GM18907 (cell line): ENCODE results near the gene SIRT5.

Source experiments
- ATAC-seq: cut with Tn5 transposase; IDR thresholded peaks from one replicate; pipeline ENCODE4 v1.9.1; 2021; ENCODE audit warnings: mild to moderate bottlenecking, moderate library complexity; ENCODE audit not compliant: unreplicated experiment

The SIRT5 gene

GRCh38 chr6:13629459-13630116 is 55.2 kb downstream of the SIRT5 start:
- no peak for ATAC-seq

- no peak for ATAC-seq
These were observed 56.1 kb downstream of the SIRT5 start for GRCh38 chr6:13630499-13630898.

- ATAC-seq, result no peak
These were observed 58.9 kb downstream of the SIRT5 start for GRCh38 chr6:13633343-13633742.

GRCh38 chr6:13635948-13636658 is 61.7 kb downstream of the SIRT5 start:
- no peak for ATAC-seq

- ATAC-seq, result no peak
These were observed 63.6 kb downstream of the SIRT5 start for GRCh38 chr6:13638014-13638413.

GRCh38 chr6:13638626-13639025 is 64.2 kb downstream of the SIRT5 start:
- ATAC-seq, result no peak

- no peak for ATAC-seq
These were observed 66.9 kb downstream of the SIRT5 start for GRCh38 chr6:13641315-13641714.

- ATAC-seq, result no peak
These were observed 68.7 kb downstream of the SIRT5 start for GRCh38 chr6:13643125-13643524.

GRCh38 chr6:13648850-13649249 is 74.4 kb downstream of the SIRT5 start:
- no peak for ATAC-seq

GRCh38 chr6:13649393-13649792 is 75.0 kb downstream of the SIRT5 start:
- no peak for ATAC-seq

- ATAC-seq, result no peak
These were observed 78.9 kb downstream of the SIRT5 start for GRCh38 chr6:13653296-13653695.

- no peak for ATAC-seq
These were observed 80.1 kb downstream of the SIRT5 start for GRCh38 chr6:13654496-13654895.

- ATAC-seq, result no peak
These were observed 81.3 kb downstream of the SIRT5 start for GRCh38 chr6:13655700-13656099.

GRCh38 chr6:13660273-13660672 is 85.9 kb downstream of the SIRT5 start:
- no peak for ATAC-seq

- no peak for ATAC-seq
These were observed 86.5 kb downstream of the SIRT5 start for GRCh38 chr6:13660893-13661292.

GRCh38 chr6:13661647-13662046 is 87.2 kb downstream of the SIRT5 start:
- ATAC-seq, result no peak

GRCh38 chr6:13662651-13663334 is 88.4 kb downstream of the SIRT5 start:
- no peak for ATAC-seq

GRCh38 chr6:13663986-13664385 is 89.6 kb downstream of the SIRT5 start:
- ATAC-seq, result no peak
